Activated T-cell treated with anti-CD3 and anti-CD28 coated beads, Interleukin-2, amount 50 U/mL, for 4 hours (primary cell): ENCODE results near the gene FNDC5. TPM values are rescaled to one million over a fixed set of nuclear protein-coding genes. Genes with fewer than 3 reads are reported as not detected.

Source experiments
- ATAC-seq, 2 donors: fragments of 200-7000 bp; cut with Tn5 transposase; one replicate each; pipeline ENCODE4 v1.10.0; 2021
- DNase-seq: peaks from one replicate; pipeline ENCODE4 v3.0.0-alpha.2; 2020
- H3K27me3 Mint-ChIP-seq: one replicate; pipeline ENCODE4 v1.8.0; 2021; ENCODE audit warnings: low read depth, mixed read lengths
- H3K36me3 Mint-ChIP-seq: one replicate; pipeline ENCODE4 v1.8.0; 2022; ENCODE audit warnings: mixed read lengths; ENCODE audit not compliant: insufficient read depth
- H3K4me1 Mint-ChIP-seq: one replicate; pipeline ENCODE4 v1.8.0; 2021; ENCODE audit warnings: low read depth, mixed read lengths
- H3K4me3 Mint-ChIP-seq: one replicate; pipeline ENCODE4 v1.8.0; 2021; ENCODE audit warnings: mild to moderate bottlenecking, moderate library complexity, mixed read lengths
- H3K9me3 Mint-ChIP-seq: one replicate; pipeline ENCODE4 v1.8.0; 2021; ENCODE audit warnings: mixed read lengths
- total RNA-seq, 3 donors: library from RNA; stranded (reverse); gene quantifications; one replicate each; pipeline ENCODE4 v1.2.1, GENCODE V29; 2021

FNDC5 gene
- total RNA-seq, 3 donors from 2014 or later: not detected

DNA sequence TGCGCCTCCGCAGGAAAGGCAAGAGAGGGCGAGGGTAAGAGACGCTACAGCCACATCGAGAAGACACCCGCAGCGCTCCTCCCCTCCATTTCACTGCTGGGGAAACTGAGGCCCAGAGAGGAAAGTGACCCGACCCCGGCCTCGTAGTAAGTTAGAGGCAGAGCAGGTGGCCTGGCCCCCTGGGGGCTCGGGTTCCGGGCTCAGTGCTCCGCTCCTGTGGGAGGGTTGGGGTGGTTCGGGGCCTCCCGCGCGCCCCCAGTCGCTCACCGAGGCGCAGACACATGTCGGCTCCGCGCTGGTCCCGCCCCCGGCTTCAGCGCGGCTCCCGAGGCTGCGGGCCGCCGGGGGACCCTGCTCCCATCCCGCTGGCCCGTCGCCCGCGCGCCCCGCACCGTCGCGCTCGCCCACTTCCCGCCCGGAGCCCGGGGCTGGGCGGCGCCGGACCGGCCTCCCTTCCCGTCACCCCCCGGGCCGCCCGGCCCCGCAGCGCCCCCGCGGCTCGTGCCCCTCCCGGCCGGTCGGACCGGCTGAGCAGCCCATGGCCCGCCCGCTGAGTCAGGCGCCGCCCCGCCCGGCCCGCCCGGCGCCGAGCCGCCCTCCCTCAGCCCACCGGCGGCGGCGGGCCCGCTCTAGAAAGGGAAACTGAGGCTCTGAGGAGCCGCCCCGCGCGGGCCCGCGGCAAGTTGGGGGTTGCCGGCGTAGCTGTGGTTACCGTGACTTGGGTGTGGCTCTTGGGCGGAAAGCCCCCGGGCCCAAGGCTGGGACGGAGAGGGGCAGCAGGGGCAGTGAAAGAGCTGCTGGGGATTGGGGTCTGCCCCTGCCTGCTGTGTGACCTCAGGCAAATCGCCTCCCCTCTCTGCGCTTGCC, 30.5 kb upstream of the FNDC5 start, which contains the start of gene TMEM54:
Gene TMEM54, minus strand, starts transcription at position 434 of the 867 bp plus-strand sequence. Its CDS starts 151 bp downstream, at position 283.
- Mint-ChIP-seq H3K4me1 (peaks cover 7% of the 10 kb centered on the region), H3K9me3 (no peaks in the 10 kb centered on the region), H3K36me3 (no peaks in the 10 kb centered on the region), H3K4me3 (peak within 1 kb of the TSS; percentile 69), H3K27me3 (peaks cover 53% of the 10 kb centered on the region)
- no peak for DNase-seq
- ATAC-seq: peak; percentile 66 to 72

DNA sequence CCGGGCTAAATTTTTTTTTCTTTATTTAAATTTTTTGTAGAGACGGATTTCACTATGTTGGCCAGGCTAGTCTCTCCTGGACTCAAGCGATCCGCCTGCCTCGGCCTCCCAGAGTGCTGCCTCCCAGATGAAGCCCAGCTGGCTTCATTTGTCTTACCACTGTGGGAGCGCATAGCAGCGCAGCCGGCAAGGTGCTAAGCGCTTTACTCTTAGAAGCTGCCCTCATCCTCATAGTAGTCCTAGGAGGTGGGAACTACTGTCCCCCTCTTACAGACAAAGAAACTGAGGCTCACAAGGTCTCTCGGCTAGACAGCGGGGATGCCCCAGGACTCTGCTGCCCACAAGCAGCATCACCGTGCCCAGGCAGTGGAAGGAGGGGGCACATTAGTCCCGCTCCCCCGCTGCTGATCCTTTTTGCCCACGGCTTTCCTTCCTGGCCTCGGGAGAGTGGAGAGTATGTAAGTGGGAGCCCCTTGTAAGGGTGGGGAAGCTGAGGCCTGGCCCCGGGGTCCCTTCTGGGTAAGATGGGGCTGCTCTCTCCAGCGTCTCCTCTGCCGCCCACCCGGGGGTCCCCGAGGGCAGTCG, 29.8 kb upstream of the FNDC5 start:
- ATAC-seq (no peak), DNase-seq (no peak)
- Mint-ChIP-seq H3K4me1 (peaks cover 7% of the 10 kb centered on the region), H3K9me3 (no peaks in the 10 kb centered on the region), H3K4me3 (peak overlapping the region; percentile 52), H3K36me3 (no peaks in the 10 kb centered on the region), H3K27me3 (peaks cover 57% of the 10 kb centered on the region)

DNA sequence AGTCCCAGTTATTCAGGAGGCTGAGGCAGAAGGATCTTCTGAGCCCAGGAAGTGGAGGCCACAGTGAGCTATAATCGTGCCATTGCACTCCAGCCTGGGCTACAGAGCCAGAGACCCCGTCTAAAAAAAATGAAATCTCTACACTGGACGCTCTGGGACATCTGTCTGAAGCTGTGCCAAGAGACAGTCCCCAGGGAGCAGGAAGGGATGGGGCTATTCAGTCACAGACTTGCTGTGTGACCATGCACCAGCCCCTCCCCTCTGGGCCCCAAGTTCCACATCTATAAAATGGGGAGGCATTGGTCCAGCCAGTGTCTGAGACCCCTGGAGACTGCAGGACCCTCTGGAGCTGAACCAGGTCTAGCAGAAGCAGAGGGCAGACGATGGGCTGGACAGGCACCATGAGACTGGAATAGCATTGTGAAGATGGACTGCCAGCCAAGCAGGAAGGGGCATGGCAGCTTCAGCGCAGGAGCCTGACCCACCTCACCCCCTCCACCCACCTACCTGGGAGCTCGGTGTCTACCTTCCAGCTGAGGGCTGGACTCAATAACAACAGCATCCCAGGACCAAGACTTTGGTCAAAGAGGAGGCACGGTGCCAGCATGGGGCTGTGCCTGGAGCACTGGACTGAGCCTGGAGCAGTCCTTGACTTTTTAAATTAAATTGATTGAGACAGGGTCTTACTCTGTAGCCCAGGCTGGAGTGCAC, 29.0 kb upstream of the FNDC5 start:
- Mint-ChIP-seq H3K4me3 (peak overlapping the region; percentile 52), H3K27me3 (peaks cover 61% of the 10 kb centered on the region), H3K9me3 (no peaks in the 10 kb centered on the region), H3K36me3 (no peaks in the 10 kb centered on the region), H3K4me1 (peaks cover 7% of the 10 kb centered on the region)
- DNase-seq (no peak), ATAC-seq (no peak)

DNA sequence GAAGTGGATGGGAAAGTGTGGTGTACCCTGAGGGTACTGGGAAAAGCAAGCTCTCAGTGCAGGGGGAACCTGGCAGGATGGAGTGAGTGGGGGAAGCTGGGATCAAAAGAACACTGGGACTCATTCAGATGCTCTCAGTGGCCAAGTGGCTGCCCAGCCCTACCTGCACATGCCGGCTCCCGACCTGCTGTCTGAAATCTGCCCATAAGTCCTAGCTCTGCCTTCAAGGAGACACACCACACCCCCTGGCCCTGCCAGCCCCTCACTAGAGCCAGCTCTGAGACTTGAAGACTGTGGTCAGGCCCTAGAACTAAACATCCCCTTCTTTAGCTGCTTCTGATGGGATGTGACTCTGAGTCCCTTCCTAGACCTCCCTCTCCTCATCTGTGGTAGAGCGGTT, 28.2 kb upstream of the FNDC5 start:
- ATAC-seq (no peak), DNase-seq (no peak)
- Mint-ChIP-seq H3K4me3 (no peak overlapping the region), H3K9me3 (no peaks in the 10 kb centered on the region), H3K4me1 (peaks cover 7% of the 10 kb centered on the region), H3K27me3 (peaks cover 61% of the 10 kb centered on the region), H3K36me3 (no peaks in the 10 kb centered on the region)

DNA sequence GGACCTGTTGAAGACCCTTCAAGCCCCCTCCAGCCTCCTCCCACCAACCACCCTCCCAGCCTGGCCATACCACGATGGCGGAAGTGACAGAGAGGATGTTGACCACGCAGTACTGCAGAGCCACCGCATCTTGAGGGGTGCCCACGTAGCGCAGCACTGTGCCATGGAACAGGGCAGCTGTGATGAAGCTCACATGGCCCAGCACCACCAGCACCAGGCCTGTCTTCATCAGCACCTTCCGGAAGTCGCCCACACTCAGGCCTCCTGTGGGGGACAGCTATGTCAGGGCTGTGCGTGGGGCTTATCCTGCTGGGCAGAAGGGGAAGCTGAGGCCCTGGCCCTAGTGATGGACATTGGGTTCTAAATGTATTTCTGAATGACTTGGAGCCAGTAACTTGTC, 27.3 kb upstream of the FNDC5 start:
- Mint-ChIP-seq H3K9me3 (no peaks in the 10 kb centered on the region), H3K4me3 (no peak overlapping the region), H3K36me3 (no peaks in the 10 kb centered on the region), H3K27me3 (peaks cover 62% of the 10 kb centered on the region), H3K4me1 (peaks cover 7% of the 10 kb centered on the region)
- ATAC-seq (no peak), DNase-seq (no peak)

DNA sequence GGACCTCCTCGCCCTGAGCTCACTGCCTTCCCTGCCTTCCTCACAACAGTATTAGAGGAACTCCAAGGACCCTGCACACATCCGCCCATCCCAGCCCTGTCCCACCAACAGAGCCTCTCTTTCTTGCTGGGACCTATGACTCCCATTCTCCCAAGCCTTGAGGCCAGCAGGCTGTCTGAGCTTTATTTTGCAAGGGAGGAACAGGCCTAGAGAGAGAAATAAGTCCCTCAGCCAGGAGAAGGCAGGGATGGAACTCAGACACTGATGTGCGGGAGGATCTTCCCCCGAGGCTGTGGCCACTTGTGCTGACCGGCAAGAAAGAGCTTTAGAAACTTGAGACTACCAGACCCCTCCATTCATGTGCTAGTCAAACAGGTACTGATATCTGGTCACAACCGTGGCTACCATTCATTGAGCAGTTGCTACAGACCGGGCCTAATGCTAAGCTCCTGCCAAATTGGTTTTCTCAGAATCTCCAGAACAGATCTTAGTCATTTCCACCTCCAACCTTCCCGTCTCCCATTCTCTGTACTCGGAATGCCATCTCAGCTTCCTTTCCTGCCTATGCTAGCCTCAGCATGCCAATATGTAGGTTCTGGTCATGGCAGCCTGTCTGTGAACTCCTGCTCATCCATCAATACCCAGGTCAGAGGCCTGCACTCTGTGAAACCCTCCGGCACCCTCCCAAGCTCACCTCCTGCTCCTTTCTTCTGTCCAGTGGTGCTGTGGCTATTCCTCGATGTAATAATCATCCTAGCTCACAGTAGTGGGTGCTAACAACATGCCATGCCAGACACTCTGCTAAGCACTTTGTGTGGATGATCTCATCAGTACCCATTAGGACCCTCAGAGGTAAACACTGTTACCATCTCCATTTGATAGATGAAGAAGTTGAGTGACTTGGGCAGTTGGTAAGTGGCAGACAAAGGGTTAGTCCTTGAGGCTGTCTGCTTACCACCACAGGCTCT, 26.7 kb upstream of the FNDC5 start:
- Mint-ChIP-seq H3K9me3 (no peaks in the 10 kb centered on the region), H3K27me3 (peaks cover 61% of the 10 kb centered on the region), H3K36me3 (no peaks in the 10 kb centered on the region), H3K4me3 (no peak overlapping the region), H3K4me1 (peaks cover 11% of the 10 kb centered on the region)
- DNase-seq (no peak), ATAC-seq (no peak)

DNA sequence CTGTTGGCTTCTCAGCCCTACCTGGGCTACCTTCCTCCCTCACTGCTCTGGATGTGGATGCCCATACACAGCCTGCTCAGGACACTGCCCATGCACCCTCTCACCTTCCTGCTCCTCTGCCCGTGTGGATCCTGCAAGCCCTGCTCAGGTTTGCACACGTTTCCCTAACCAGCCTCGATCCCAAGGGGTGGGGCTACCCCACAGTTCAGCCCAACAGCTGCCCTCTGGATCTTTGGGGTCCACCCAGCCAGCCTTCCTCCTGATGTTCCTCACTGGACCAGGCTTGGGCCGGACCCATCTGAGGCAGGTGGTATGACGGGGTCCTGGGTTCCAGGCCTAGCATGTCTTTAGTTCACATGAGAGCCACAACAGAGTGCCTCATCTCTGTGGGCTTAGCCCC, 25.7 kb upstream of the FNDC5 start:
- no peak overlapping the region for H3K4me3 Mint-ChIP-seq
- H3K27me3 Mint-ChIP-seq: peaks cover 63% of the 10 kb centered on the region
- DNase-seq (no peak), ATAC-seq (no peak)
- H3K36me3 Mint-ChIP-seq: no peaks in the 10 kb centered on the region
- no peaks in the 10 kb centered on the region for H3K9me3 Mint-ChIP-seq
- peaks cover 12% of the 10 kb centered on the region for H3K4me1 Mint-ChIP-seq

DNA sequence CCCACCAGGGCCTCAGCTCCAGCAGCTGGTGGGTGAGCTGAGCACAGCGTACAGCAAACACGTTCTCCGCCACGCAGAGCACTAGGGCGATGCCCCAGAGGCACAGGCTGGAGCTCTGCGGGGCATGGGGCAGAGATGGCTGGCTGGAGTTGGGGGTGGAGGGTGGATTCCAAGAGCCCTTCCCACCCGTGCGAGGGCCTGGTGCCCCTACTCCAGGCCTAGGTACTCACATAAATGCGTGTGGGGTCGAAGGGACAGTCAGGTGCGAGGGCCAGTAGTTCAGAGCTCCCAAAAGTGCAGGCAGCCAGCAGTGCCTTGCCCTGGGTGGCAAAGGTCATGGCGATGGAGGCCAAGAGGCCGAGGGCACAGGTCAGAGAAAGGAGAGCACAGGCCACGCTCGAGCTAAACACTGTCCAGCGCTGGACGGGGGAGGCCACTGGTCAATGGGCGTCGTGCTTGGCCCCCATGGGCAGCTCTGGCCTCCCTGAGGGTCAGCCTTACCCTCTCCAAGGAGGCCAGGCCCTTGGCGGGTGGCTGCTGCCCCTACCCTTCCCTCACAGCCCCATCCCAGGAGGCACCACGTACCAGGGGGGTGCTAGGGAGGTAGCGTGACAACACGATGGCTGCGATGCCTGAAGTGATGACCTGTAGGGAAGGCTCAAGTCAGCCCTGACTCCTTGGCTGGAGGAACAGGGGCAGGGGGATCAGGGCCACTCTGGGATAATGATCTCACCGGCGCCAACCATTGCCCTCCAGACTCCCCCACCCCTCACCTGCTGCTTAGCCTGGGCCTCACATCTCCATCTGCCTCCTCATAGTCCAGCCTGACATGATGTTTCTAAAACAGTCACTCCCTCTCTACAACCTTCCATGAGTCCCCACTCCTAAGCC, 24.9 kb upstream of the FNDC5 start:
- no peak for DNase-seq
- H3K4me3 Mint-ChIP-seq: no peak overlapping the region
- ATAC-seq: no peak
- no peaks in the 10 kb centered on the region for H3K9me3 Mint-ChIP-seq
- no peaks in the 10 kb centered on the region for H3K36me3 Mint-ChIP-seq
- H3K27me3 Mint-ChIP-seq: peaks cover 67% of the 10 kb centered on the region
- peaks cover 9% of the 10 kb centered on the region for H3K4me1 Mint-ChIP-seq

DNA sequence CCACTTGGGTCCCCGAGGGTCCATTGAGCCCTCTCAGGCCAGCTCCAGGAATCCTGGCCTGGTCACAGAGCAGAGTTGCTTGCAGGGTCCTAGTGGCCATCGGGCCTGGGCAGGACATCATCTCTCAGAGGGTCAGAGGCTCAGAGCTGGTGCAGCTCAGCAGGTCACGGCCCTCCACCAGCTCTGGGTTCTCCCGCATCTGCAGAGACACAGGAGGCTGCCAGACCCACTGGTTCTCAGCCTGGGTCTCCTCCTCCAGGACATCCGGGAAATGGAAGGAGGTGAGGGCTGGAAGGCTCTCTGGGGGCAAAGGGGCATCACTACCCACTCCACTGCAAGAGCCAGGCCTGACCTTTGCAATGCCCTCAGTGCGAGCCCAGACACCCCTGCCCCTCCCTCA, 24.0 kb upstream of the FNDC5 start:
- H3K27me3 Mint-ChIP-seq: peaks cover 66% of the 10 kb centered on the region
- no peak for ATAC-seq

DNA sequence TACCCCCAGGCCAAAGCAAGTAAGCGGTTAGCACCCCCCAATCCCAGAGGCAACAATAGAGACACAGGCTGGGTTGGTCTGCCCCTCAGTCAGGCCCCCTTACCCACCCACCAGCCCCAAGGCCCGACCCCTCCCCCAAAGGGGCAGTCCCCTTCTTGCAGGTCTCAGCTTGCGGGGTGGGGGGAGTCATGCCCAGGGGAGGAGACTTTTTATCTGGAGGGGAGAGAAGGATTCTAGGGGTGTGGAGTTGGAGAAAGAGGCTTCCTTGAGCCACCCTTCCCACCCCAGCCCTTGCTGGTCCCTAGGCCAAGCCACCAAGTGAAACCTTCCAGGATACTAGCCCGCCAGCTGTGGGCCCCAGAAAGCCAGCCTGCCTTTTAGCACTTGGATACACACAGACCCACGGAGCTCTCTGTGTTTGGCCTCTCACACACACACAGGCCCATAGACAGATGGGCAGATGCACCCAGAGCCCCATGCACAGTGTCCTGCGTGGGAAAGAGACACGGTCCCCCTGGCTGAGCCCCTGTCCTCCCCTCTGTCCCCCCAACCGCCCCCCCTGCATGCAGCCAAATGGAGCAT, 23.4 kb upstream of the FNDC5 start:
- DNase-seq (no peak), ATAC-seq (no peak)
- Mint-ChIP-seq H3K27me3 (peaks cover 67% of the 10 kb centered on the region), H3K36me3 (no peaks in the 10 kb centered on the region), H3K4me3 (peak overlapping the region; percentile 42), H3K4me1 (peaks cover 7% of the 10 kb centered on the region), H3K9me3 (no peaks in the 10 kb centered on the region)

More for the DNA sequence above, 24.0 kb upstream of the FNDC5 start:
- H3K4me3 Mint-ChIP-seq: no peak overlapping the region
- H3K4me1 Mint-ChIP-seq: peaks cover 7% of the 10 kb centered on the region
- no peaks in the 10 kb centered on the region for H3K9me3 Mint-ChIP-seq
- H3K36me3 Mint-ChIP-seq: no peaks in the 10 kb centered on the region
- no peak for DNase-seq

DNA sequence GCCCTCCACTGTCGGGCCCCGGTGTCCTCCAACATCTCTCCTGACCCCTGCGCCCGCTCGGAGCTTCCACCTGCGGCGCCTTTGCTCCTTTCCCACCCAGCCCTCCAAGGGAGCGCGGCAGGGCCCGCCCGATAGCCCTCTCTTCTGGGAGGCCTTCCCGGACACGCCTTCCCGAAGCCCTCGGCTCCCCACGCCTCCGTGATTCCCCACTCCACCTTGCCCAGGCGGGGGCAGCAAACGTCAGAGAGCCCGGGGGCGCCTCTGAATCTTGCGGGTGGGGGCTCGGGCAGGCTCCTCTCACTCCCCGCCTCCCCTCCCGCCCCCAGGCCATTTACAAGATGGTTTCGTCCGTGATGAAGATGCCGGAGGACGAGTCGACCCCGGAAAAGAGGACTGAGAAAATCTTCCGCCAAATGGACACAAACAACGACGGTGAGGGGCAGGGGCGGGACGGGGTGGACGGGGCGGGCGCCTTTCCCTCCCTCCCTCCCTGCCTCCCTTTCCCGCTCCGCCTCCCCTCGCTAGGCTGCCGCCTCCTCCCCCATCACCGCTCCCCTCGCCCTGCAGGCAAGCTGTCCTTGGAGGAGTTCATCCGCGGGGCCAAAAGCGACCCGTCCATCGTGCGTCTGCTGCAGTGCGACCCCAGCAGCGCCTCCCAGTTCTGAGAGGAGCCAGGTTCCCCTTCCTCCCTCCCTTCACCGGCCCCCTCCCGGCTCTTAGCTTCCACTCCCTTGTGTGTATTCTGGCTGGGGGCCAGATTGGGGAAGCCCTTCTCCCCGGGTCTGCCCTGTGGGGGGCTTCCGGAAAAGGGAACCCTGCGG, 22.7 kb upstream of the FNDC5 start:
- peak; percentile 20 to 39 for ATAC-seq
- Mint-ChIP-seq H3K4me1 (peaks cover 7% of the 10 kb centered on the region), H3K9me3 (no peaks in the 10 kb centered on the region), H3K36me3 (no peaks in the 10 kb centered on the region), H3K27me3 (peaks cover 65% of the 10 kb centered on the region), H3K4me3 (peak overlapping the region; percentile 56)
- DNase-seq: peak; percentile 22
